ENCODE results near the gene NNT.
"Not testable (repeated sequence)": the region's sequence is repeated elsewhere in the genome, so short reads cannot be mapped to it uniquely, and the experiment has no call there.

The NNT gene

GRCh38 chr5:43602461-43603343, at the start of gene NNT:
Gene NNT, plus strand, starts transcription at chr5:43603180. Its CDS starts 6,016 bp downstream, at chr5:43609196.
- DNase-seq = peak; percentile 82

DNA sequence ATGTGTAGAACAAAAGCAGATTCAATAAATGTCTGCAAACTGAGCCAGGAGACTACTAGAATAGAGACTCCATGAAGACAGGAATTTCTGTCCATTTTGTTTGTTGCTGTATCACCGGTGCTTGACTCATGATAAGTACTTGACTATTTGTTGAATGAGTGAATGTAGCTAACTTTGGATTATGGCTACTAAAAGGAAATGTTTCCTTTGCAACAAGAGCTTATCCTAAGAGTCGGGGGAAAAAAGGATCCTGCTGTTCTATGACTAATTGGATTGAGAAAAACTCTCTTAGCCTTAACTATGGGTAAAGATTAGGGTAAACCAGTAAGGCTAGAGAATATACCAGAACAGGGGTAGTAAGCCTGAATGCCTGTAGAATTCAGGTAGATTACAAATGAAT, 49.6 kb upstream of the NNT start:
- DNase-seq = no peak

- no peak for DNase-seq
These were observed 48.5 kb upstream of the NNT start for GRCh38 chr5:43554497-43554896.

DNA sequence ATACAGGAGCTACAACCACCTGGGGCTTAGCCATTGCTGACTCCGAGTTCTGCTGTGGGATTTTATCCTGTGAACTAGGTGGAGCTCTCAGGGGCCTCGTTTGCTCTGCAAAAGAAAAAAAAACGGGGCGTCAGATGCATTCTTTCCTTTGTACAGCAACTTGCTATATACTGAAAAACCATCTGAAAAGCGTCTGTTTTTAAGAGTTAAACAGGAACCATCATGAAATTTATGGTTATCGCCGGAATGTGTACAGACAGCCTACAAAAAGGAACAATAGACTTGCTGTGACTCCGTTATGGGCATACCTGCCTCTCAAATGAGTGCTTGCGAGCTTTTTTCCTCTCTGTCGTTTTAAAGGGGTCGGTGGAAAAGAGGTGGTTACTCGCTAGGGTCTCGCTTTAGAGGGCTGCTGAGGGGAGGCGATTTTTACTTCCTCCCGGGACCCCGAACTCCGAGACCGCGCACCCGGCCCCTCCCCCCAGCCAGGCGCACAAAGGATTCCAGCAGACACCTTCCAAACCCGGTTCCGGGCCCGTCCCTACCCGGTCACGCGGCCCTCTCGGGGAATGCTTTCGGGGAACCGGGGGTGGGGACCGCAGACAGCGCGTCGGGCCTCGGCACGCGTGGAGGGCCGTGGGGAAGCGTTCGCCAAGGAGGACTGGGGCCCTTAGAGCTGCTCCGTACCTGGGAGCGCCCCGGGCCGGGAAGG, 46.9 kb upstream of the NNT start:
- DNase-seq = peak; percentile 39

DNA sequence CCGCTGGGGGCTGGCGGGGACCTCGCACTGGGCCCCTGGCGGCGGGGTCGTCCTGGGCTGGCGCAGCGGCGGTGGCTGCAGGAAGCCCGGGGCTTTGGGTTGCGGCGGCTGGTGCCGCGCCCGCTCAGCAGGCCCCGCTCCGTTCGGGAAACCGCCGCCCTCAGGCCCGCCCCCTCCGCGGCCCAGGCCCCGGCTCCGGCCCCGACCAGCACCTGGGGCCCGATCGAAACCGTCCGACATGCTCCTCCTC, 46.4 kb upstream of the NNT start:
- not testable (repeated sequence) for DNase-seq

DNA sequence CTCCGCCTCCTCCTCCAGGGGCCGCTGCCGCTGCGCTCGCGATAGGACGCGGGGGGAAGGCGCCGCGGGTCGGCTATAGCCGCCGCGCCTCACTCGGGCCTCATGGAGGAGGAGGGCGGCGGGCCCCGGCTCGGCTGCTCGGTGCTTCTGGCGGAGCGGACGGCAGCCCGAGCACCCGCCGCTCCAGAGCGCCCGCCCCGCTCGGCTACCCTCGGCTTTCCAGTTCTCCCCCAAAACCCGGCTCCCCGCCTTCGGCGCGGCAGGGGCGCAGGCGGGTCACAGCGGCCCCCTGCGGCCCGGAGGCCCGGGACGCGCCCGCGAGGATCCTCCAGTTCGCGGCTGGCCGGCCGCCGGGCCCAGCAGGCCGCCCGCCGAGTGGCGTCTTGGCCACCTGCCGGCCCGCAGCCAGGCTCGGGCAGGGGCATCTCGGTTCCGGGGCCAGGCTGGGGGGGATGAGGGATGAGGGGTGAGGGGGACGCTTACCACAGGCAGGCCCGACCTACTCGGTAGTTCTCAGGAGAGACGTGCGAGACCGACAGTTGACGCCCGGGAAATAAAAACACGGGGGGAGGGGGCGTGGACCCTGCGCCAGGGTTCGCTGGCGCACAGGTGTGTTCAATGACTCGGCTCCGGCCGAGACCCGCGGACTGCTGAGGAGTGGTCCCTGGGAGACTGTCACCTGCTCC, 46.0 kb upstream of the NNT start, which contains the start of gene PAIP1:
TSS of gene PAIP1 (minus strand) at position 221 of the 686 bp plus-strand sequence. CDS start 231 bp downstream, outside the sequence.
- DNase-seq = peak; percentile 86

DNA sequence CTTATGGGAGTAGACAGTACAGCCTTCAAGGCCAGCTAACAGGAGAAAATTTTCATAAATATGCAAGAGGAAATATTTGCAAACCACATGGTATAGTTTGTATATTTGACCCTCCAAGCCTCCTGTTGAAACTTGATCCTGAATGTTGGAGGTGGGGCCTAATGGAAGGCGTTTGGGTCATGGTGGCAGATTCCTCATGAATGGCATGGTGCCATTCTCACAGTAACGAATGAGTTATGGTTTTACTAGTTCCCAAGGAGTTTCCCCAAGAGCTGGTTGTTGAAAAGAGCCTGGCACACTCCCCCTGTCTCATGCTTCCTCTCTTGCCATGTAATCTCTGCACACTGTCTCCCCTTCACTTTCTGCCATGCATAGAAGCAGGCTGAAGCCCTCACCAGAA, 42.9 kb upstream of the NNT start:
- DNase-seq = no peak

GRCh38 chr5:43561356-43561755, 41.6 kb upstream of the NNT start:
- no peak for DNase-seq

DNA sequence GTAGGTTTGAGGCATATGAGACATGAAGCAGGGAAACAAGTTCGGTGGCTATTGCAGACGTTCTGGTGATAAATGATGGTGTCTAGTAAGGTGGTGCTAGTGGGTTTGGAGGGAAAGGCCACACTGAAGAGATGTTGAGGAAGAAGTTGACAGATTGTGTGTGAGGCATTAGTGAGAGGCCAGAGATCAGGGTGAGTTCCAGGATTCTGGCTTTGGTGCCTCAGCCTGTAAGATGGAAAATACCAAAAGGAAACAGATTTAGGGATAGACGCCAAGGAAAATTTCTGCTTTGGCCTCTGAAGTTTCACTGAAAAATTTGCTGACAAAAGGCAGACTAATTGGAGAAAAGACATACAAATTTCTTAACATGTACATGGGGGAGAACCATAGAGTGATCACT, 39.7 kb upstream of the NNT start:
- no peak for DNase-seq

DNA sequence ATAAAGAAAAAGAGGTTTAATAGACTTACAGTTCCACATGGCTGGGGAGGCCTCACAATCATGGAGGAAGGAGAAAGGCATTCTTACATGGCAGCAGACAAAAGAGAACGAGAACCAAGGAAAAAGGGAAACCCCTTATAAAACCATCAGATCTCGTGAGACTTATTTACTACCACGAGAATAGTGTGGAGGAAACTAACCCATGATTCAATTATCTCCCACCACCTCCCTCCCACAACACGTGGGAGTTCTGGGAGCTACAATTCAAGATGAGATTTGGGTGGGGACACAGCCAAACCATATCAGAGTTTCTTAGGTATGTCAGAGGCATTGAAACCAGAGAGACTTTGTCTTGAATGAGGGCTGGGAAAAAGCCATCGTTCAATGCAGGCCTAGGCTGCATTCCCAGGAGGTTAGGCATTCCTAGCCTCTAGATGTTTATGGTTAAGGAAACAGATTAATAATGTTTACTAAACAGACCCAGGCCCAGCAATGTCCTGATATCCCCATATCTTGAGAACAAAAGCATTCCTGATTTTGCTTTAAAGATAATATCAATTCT, 38.6 kb upstream of the NNT start:
- DNase-seq = no peak

DNA sequence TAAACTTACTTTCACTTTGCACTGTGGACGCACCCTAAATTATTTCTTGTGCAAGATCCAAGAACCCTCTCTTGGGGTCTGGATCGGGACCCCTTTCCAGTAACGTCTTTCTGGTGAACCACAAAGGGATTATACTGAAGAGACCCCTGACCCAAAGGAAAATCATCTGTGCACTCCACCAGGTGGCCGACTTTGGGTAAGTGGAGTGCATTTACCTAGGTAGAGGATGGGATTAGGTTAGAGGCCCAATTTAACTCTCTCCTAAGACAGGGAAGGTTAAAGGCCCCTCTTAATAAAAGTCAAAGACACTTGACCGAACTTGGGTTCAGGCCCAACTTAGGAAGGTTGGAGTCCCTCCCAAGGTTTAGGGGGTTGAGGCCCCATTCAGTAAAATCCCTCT, 37.9 kb upstream of the NNT start:
- DNase-seq = no peak

DNA sequence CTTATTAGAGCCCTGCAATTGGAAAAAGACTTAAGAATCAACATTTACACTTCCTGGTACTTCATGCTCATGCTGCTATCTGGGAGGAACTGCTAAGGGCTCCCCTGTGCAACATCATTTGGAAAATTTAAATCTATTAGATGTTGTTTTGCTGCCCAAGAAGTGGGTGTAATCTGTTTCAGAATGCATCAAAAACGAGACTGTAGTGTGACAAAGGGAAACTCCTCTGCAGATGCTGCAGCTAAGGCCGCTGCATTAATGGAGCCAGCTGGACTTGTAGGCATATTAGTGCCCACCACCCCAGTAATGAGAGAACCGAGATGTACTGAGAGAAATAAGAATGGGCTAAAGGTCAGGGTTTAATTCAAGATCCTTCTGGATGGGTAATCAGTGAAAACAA, 35.0 kb upstream of the NNT start:
- no peak for DNase-seq

DNA sequence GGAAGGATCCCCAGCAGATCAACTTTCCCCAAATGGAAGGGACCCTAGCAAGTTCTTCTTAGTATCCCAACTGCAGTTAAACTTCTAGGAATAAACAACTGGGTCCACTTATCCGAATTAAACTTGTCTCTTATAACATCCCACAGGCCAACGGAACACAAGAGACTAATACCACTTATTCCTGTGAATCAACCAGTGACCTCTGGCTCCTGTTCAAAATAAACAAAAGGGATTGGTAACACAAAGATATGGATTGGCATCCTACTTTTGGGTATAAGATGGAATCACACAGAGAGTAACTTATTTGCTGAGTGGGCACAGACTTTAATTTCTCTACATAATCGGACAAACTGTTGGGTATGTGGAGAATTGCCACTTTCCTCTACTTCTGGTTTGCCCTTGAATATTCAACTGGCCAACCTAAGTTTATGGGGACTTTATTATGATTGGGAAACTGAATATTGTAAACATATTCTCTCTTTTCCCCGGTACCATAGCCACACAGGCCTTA, 33.7 kb upstream of the NNT start:
- DNase-seq = no peak

DNA sequence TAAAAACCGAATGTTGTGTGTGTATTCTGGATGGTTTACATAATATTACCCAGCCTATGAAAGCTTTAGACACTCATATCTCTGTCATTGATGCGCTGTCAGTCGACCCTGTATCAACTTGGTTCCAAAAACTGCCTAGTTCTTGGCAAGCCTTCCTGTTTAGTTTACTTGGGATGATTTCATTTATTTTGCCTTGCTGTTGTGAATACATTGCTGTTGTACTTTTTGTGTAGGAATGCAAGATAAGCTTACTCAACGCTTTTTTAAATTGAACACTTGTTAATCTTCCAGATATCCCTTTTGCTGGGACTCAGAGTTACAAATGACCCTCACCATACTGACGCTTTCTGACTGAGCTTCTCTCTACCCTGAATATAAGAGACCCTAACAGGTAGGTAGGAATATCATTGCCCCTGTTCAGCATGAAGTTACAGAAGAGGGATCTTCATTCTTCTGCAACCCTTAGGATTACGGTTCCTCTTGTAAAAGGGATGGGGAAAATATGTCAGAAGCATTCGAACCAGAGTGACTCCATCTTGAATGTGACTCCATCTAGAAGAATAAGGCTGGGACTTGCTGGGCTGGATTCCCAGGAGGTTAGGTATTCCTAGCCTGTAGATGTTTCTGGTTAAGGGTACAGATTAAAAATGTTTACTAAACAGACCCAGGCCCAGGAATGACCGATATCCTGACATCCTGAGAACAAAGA, 32.4 kb upstream of the NNT start:
- DNase-seq = no peak

DNA sequence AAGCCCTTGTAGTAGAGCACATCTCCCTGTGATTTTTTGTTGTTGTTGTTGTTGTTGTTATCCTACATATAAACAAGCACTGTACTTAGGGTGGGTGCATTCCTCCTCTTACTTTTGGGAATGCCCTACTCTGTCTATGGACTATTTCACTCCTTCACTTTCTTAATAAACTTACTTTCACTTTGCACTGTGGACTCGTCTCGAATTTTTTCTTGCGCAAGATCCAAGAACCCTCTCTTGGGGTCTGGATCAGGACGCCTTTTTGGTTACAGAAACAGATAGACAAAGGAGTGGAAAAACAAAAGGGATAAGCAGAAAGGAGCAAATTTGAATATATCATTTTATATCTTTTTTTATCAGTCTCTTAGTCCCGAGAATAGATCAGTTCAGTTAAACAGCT, 31.7 kb upstream of the NNT start:
- DNase-seq = no peak

GRCh38 chr5:43572357-43572756, 30.6 kb upstream of the NNT start:
- DNase-seq = no peak

- no peak for DNase-seq
These were observed 29.9 kb upstream of the NNT start for GRCh38 chr5:43573058-43573457.

GRCh38 chr5:43580402-43581210, 22.4 kb upstream of the NNT start:
- DNase-seq = not testable (repeated sequence)

DNA sequence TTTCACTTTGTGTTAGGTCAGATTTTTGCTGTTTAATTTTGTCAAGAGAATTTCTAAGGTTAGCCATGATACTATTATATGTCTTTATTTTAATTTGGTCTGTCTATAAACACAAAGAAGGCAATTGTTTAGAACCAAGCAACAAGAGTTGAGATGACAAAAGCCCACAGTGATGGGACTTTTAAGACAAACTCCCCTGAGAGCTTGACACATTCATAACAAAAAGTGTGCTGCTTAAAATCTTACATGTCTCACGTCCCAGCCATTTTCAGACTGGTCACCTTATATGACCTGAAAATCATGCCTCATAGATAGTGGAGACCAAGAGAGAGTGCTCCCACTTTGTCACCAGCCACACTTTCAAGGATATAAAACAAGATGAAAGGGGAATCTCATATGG, 21.6 kb upstream of the NNT start:
- DNase-seq = no peak

GRCh38 chr5:43582082-43583005, 20.6 kb upstream of the NNT start:
- DNase-seq = no peak

GRCh38 chr5:43583724-43584123, 19.3 kb upstream of the NNT start:
- DNase-seq = no peak

Measured in NCI-H345 (cell line).